SK-N-SH (cell line): Measurements from ENCODE around the gene ATOSB.

Experiments
- GABPA ChIP-seq: IDR thresholded peaks from 2 replicates; pipeline ENCODE4 v1.4.0; 2012; ENCODE audit warnings: low read depth, mild to moderate bottlenecking
- MXI1 ChIP-seq: IDR thresholded peaks from 2 replicates; pipeline ENCODE4 v1.6.1; 2012; ENCODE audit warnings: mild to moderate bottlenecking, low read depth, low read length, improper control_type of control experiment
- NRF1 ChIP-seq: IDR thresholded peaks from 2 replicates; pipeline ENCODE4 v1.6.1; 2012; ENCODE audit warnings: low read depth, mild to moderate bottlenecking, low read length
- POLR2AphosphoS5 ChIP-seq: IDR thresholded peaks from 2 replicates; pipeline ENCODE4 v1.6.1; 2012; ENCODE audit warnings: low read depth, low read length
- SIN3A ChIP-seq: IDR thresholded peaks from 2 replicates; pipeline ENCODE4 v1.6.1; 2012; ENCODE audit warnings: low read depth, mild to moderate bottlenecking, low read length, moderate library complexity, borderline replicate concordance
- YY1 ChIP-seq: IDR thresholded peaks from 2 replicates; pipeline ENCODE4 v1.4.0; 2012; ENCODE audit warnings: low read depth, mild to moderate bottlenecking
- TF ChIP-seq, protein P1 (sequence below): fragments of 200-600 bp; sonication (generic); IDR thresholded peaks from 2 replicates; pipeline ENCODE4 v1.6.1; 2017; ENCODE audit warnings: antibody characterized with exemption, mild to moderate bottlenecking, moderate library complexity
- TF ChIP-seq, protein P2 (sequence below): IDR thresholded peaks from 2 replicates; pipeline ENCODE4 v1.6.1; 2012; ENCODE audit warnings: mild to moderate bottlenecking, low read depth, low read length, moderate library complexity

DNA sequence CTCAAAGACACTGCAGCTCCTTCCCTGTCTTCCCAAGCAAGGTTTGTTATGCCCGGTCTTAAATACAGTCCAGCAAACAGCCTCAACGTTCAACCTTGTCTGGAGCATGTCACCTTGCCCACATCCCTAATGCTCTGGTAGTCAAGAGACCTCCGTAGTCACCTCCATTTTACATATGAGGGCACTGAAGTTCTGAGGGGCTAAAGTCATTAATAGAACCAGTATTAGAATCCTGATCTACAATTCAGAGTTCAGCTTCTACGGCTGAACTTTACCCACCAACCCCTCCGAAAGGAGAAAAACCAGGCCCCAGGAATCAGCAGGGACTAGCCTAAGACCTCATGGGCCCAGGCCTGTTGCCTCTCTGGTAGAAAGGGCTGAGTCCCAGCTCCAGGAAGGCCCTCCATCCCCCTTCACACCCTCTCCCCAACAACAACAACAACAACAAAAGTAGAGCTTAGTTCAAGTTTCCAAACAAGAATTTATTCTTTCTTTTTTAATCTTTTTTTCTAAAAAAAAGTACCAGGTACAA lies 11.9 kb downstream of the ATOSB start:
- no peak for TF ChIP-seq YY1
- TF ChIP-seq NRF1 = no peak
- TF ChIP-seq, protein P1, sequence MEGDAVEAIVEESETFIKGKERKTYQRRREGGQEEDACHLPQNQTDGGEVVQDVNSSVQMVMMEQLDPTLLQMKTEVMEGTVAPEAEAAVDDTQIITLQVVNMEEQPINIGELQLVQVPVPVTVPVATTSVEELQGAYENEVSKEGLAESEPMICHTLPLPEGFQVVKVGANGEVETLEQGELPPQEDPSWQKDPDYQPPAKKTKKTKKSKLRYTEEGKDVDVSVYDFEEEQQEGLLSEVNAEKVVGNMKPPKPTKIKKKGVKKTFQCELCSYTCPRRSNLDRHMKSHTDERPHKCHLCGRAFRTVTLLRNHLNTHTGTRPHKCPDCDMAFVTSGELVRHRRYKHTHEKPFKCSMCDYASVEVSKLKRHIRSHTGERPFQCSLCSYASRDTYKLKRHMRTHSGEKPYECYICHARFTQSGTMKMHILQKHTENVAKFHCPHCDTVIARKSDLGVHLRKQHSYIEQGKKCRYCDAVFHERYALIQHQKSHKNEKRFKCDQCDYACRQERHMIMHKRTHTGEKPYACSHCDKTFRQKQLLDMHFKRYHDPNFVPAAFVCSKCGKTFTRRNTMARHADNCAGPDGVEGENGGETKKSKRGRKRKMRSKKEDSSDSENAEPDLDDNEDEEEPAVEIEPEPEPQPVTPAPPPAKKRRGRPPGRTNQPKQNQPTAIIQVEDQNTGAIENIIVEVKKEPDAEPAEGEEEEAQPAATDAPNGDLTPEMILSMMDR = no peak
- TF ChIP-seq POLR2AphosphoS5 = no peak
- no peak for TF ChIP-seq MXI1
- TF ChIP-seq SIN3A = no peak
- no peak for TF ChIP-seq GABPA
- TF ChIP-seq, protein P2, sequence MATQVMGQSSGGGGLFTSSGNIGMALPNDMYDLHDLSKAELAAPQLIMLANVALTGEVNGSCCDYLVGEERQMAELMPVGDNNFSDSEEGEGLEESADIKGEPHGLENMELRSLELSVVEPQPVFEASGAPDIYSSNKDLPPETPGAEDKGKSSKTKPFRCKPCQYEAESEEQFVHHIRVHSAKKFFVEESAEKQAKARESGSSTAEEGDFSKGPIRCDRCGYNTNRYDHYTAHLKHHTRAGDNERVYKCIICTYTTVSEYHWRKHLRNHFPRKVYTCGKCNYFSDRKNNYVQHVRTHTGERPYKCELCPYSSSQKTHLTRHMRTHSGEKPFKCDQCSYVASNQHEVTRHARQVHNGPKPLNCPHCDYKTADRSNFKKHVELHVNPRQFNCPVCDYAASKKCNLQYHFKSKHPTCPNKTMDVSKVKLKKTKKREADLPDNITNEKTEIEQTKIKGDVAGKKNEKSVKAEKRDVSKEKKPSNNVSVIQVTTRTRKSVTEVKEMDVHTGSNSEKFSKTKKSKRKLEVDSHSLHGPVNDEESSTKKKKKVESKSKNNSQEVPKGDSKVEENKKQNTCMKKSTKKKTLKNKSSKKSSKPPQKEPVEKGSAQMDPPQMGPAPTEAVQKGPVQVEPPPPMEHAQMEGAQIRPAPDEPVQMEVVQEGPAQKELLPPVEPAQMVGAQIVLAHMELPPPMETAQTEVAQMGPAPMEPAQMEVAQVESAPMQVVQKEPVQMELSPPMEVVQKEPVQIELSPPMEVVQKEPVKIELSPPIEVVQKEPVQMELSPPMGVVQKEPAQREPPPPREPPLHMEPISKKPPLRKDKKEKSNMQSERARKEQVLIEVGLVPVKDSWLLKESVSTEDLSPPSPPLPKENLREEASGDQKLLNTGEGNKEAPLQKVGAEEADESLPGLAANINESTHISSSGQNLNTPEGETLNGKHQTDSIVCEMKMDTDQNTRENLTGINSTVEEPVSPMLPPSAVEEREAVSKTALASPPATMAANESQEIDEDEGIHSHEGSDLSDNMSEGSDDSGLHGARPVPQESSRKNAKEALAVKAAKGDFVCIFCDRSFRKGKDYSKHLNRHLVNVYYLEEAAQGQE = no peak
